Osteocyte (in vitro differentiated cells): ENCODE results near the gene NUP42. TPM values are rescaled to one million over a fixed set of nuclear protein-coding genes. Genes with fewer than 3 reads are reported as not detected.
"Not testable (repeated sequence)": the region's sequence is repeated elsewhere in the genome, so short reads cannot be mapped to it uniquely, and the experiment has no call there.

Experiments used
- DNase-seq: peaks from one replicate; pipeline ENCODE4 v3.0.0; 2021; ENCODE audit warnings: mixed read lengths; ENCODE audit not compliant: unreplicated experiment; ENCODE audit errors: extremely low spot score
- H3K27ac Mint-ChIP-seq: one replicate; pipeline ENCODE4 v1.8.0; 2021; ENCODE audit warnings: mild to moderate bottlenecking, mixed read lengths; ENCODE audit not compliant: unreplicated experiment
- H3K27me3 Mint-ChIP-seq: one replicate; pipeline ENCODE4 v1.8.0; 2021; ENCODE audit warnings: mixed read lengths; ENCODE audit not compliant: unreplicated experiment
- H3K36me3 Mint-ChIP-seq: one replicate; pipeline ENCODE4 v1.8.0; 2021; ENCODE audit warnings: mixed read lengths; ENCODE audit not compliant: unreplicated experiment
- H3K4me1 Mint-ChIP-seq: one replicate; pipeline ENCODE4 v1.8.0; 2021; ENCODE audit warnings: mixed read lengths; ENCODE audit not compliant: unreplicated experiment
- H3K4me3 Mint-ChIP-seq: one replicate; pipeline ENCODE4 v1.8.0; 2021; ENCODE audit warnings: mild to moderate bottlenecking, moderate library complexity, mixed read lengths; ENCODE audit not compliant: unreplicated experiment
- H3K9me3 Mint-ChIP-seq: one replicate; pipeline ENCODE4 v1.8.0; 2021; ENCODE audit warnings: mixed read lengths; ENCODE audit not compliant: unreplicated experiment
- CTCF ChIP-seq: fragments of 200-600 bp; sonication (generic); IDR thresholded peaks from 2 replicates; pipeline ENCODE4 v1.5.0; 2021; ENCODE audit warnings: antibody characterized with exemption, mild to moderate bottlenecking, moderate library complexity
- total RNA-seq: library from RNA; stranded (reverse); gene quantifications from 2 replicates; pipeline ENCODE4 v1.2.1, GENCODE V29; 2021

Gene NUP42
- total RNA-seq, 1 donor from 2014 or later, result 27.0 TPM

- DNase-seq, result peak; percentile 44
- no peaks in the 10 kb centered on the region for H3K27me3 Mint-ChIP-seq
- H3K4me3 Mint-ChIP-seq, result no peak overlapping the region
- H3K36me3 Mint-ChIP-seq, result no peaks in the 10 kb centered on the region
- H3K27ac Mint-ChIP-seq, result no peak overlapping the region
- peaks cover 2% of the 10 kb centered on the region for H3K4me1 Mint-ChIP-seq
- no peak for TF ChIP-seq CTCF
- no peaks in the 10 kb centered on the region for H3K9me3 Mint-ChIP-seq
These were observed 36.3 kb downstream of the NUP42 start for GRCh38 chr7:23218196-23218595.

- Mint-ChIP-seq H3K4me3 (no peak overlapping the region), H3K27ac (no peak overlapping the region), H3K9me3 (no peaks in the 10 kb centered on the region), H3K27me3 (no peaks in the 10 kb centered on the region), H3K36me3 (no peaks in the 10 kb centered on the region), H3K4me1 (peaks cover 2% of the 10 kb centered on the region)
- DNase-seq, result no peak
- TF ChIP-seq CTCF, result no peak
These were observed 39.0 kb downstream of the NUP42 start for GRCh38 chr7:23220690-23221305.

GRCh38 chr7:23222439-23223030 lies 40.7 kb downstream of the NUP42 start:
- no peak for DNase-seq
- TF ChIP-seq CTCF, result no peak

GRCh38 chr7:23224364-23224763 lies 42.5 kb downstream of the NUP42 start:
- not testable (repeated sequence) for H3K4me3 Mint-ChIP-seq, H3K9me3 Mint-ChIP-seq, H3K4me1 Mint-ChIP-seq, H3K27me3 Mint-ChIP-seq, H3K36me3 Mint-ChIP-seq, DNase-seq, H3K27ac Mint-ChIP-seq

More at GRCh38 chr7:23222439-23223030, 40.7 kb downstream of the NUP42 start:
- Mint-ChIP-seq H3K9me3 (no peaks in the 10 kb centered on the region), H3K27ac (no peak overlapping the region), H3K4me1 (peaks cover 2% of the 10 kb centered on the region), H3K4me3 (no peak overlapping the region), H3K27me3 (no peaks in the 10 kb centered on the region), H3K36me3 (no peaks in the 10 kb centered on the region)

- TF ChIP-seq CTCF, result no peak
- Mint-ChIP-seq H3K4me1 (peaks cover 2% of the 10 kb centered on the region), H3K4me3 (no peak overlapping the region), H3K9me3 (no peaks in the 10 kb centered on the region), H3K27ac (no peak overlapping the region), H3K27me3 (no peaks in the 10 kb centered on the region), H3K36me3 (no peaks in the 10 kb centered on the region)
- no peak for DNase-seq
These were observed 45.1 kb downstream of the NUP42 start for GRCh38 chr7:23226844-23227450.
